NCI-H510A (cell line): ENCODE results near the gene PCNA.
"Not testable (repeated sequence)": the region's sequence is repeated elsewhere in the genome, so short reads cannot be mapped to it uniquely, and the experiment has no call there.

Experiments used
- DNase-seq: peaks from one replicate; lab custom pipeline; 2025; lab: John Stamatoyannopoulos, UW

PCNA gene

GRCh38 chr20:5141615-5142014, 21.9 kb upstream of the PCNA start:
- no peak for DNase-seq

GRCh38 chr20:5140195-5140594, 20.4 kb upstream of the PCNA start:
- no peak for DNase-seq

- no peak for DNase-seq
Measured at GRCh38 chr20:5136096-5136495, 16.3 kb upstream of the PCNA start.

- no peak for DNase-seq
Measured at GRCh38 chr20:5135363-5136012, 15.7 kb upstream of the PCNA start.

- no peak for DNase-seq
Measured at GRCh38 chr20:5133998-5134397, 14.2 kb upstream of the PCNA start.

- DNase-seq, result no peak
Measured at GRCh38 chr20:5131502-5131901, 11.7 kb upstream of the PCNA start.

GRCh38 chr20:5128886-5129285, 9.1 kb upstream of the PCNA start:
- DNase-seq, result no peak

GRCh38 chr20:5127859-5128424, 8.2 kb upstream of the PCNA start:
- no peak for DNase-seq

- DNase-seq, result peak; percentile 65
Measured at GRCh38 chr20:5127204-5127858, 7.6 kb upstream of the PCNA start.

- DNase-seq, result peak; percentile 99
Measured at GRCh38 chr20:5126512-5127203, 6.9 kb upstream of the PCNA start, which contains the start of gene CDS2. CDS2 (plus strand) TSS chr20:5127008; CDS start chr20:5127093, 85 bp downstream.

- no peak for DNase-seq
Measured at GRCh38 chr20:5122873-5123260, 3.1 kb upstream of the PCNA start.

GRCh38 chr20:5120185-5120476, 373 bp upstream of the PCNA start:
- no peak for DNase-seq

- DNase-seq, result no peak
Measured at GRCh38 chr20:5119143-5119434, 669 bp downstream of the PCNA start.

- no peak for DNase-seq
Measured at GRCh38 chr20:5118220-5119142, 1.3 kb downstream of the PCNA start.

GRCh38 chr20:5116875-5117274, 2.9 kb downstream of the PCNA start:
- DNase-seq, result no peak

GRCh38 chr20:5114403-5114802, 5.4 kb downstream of the PCNA start:
- no peak for DNase-seq

- DNase-seq, result no peak
Measured at GRCh38 chr20:5113615-5113986, 6.2 kb downstream of the PCNA start.

- DNase-seq, result no peak
Measured at GRCh38 chr20:5109276-5109675, 10.5 kb downstream of the PCNA start.

- no peak for DNase-seq
Measured at GRCh38 chr20:5104479-5104878, 15.3 kb downstream of the PCNA start.

GRCh38 chr20:5100684-5101347, 18.9 kb downstream of the PCNA start:
- DNase-seq, result peak; percentile 60

GRCh38 chr20:5099909-5100308, 19.8 kb downstream of the PCNA start:
- DNase-seq, result not testable (repeated sequence)

- DNase-seq, result not testable (repeated sequence)
Measured at GRCh38 chr20:5099009-5099408, 20.7 kb downstream of the PCNA start.
